Nephron progenitor cell (in vitro differentiated cells): ENCODE measurements around the gene PKP4.

Experiments
- DNase-seq: peaks from one replicate; pipeline ENCODE4 v3.0.0; 2021
- H3K27ac Mint-ChIP-seq: 2 replicates; pipeline ENCODE4 v1.8.0; 2021; ENCODE audit warnings: mild to moderate bottlenecking, moderate library complexity, mixed read lengths
- H3K27me3 Mint-ChIP-seq: 2 replicates; pipeline ENCODE4 v1.8.0; 2021; ENCODE audit warnings: mild to moderate bottlenecking, low read depth, mixed read lengths; ENCODE audit not compliant: poor library complexity
- H3K36me3 Mint-ChIP-seq: 2 replicates; pipeline ENCODE4 v1.8.0; 2021; ENCODE audit warnings: low read depth, mixed read lengths
- H3K4me1 Mint-ChIP-seq: 2 replicates; pipeline ENCODE4 v1.8.0; 2021; ENCODE audit warnings: mixed read lengths
- H3K4me3 Mint-ChIP-seq: 2 replicates; pipeline ENCODE4 v1.8.0; 2021; ENCODE audit warnings: mild to moderate bottlenecking, moderate library complexity, mixed read lengths
- H3K9me3 Mint-ChIP-seq: 2 replicates; pipeline ENCODE4 v1.8.0; 2021; ENCODE audit warnings: mild to moderate bottlenecking, moderate library complexity, mixed read lengths
- CTCF ChIP-seq: fragments of 200-600 bp; sonication (generic); IDR thresholded peaks from 2 replicates; pipeline ENCODE4 v1.5.0; 2021; ENCODE audit warnings: antibody characterized with exemption

The PKP4 gene

GRCh38 chr2:158583923-158584322, 127.2 kb downstream of the PKP4 start:
- H3K4me1 Mint-ChIP-seq = peaks cover 13% of the 10 kb centered on the region
- TF ChIP-seq CTCF = no peak
- peaks cover 54% of the 10 kb centered on the region for H3K36me3 Mint-ChIP-seq
- no peak overlapping the region for H3K27ac Mint-ChIP-seq
- H3K27me3 Mint-ChIP-seq = no peaks in the 10 kb centered on the region
- DNase-seq = no peak
- no peak overlapping the region for H3K4me3 Mint-ChIP-seq
- no peaks in the 10 kb centered on the region for H3K9me3 Mint-ChIP-seq

GRCh38 chr2:158586491-158586890, 129.7 kb downstream of the PKP4 start:
- no peak for DNase-seq
- Mint-ChIP-seq H3K9me3 (no peaks in the 10 kb centered on the region), H3K4me1 (peaks cover 28% of the 10 kb centered on the region), H3K27ac (peak overlapping the region; percentile 5), H3K4me3 (no peak overlapping the region), H3K27me3 (no peaks in the 10 kb centered on the region), H3K36me3 (peaks cover 33% of the 10 kb centered on the region)
- TF ChIP-seq CTCF = no peak

GRCh38 chr2:158589303-158589702, 132.6 kb downstream of the PKP4 start:
- Mint-ChIP-seq H3K4me3 (no peak overlapping the region), H3K9me3 (no peaks in the 10 kb centered on the region), H3K27me3 (no peaks in the 10 kb centered on the region), H3K27ac (peak overlapping the region; percentile 76), H3K4me1 (peaks cover 40% of the 10 kb centered on the region), H3K36me3 (peaks cover 9% of the 10 kb centered on the region)
- no peak for TF ChIP-seq CTCF
- no peak for DNase-seq

GRCh38 chr2:158598862-158599517, 142.2 kb downstream of the PKP4 start:
- no peak for TF ChIP-seq CTCF
- no peak overlapping the region for H3K4me3 Mint-ChIP-seq
- DNase-seq = no peak
- no peaks in the 10 kb centered on the region for H3K9me3 Mint-ChIP-seq
- peak overlapping the region; percentile 67 for H3K27ac Mint-ChIP-seq
- peaks cover 10% of the 10 kb centered on the region for H3K4me1 Mint-ChIP-seq
- H3K36me3 Mint-ChIP-seq = peaks cover 18% of the 10 kb centered on the region
- H3K27me3 Mint-ChIP-seq = no peaks in the 10 kb centered on the region

GRCh38 chr2:158599609-158600008, 142.9 kb downstream of the PKP4 start:
- TF ChIP-seq CTCF = no peak
- Mint-ChIP-seq H3K4me3 (no peak overlapping the region), H3K4me1 (peaks cover 4% of the 10 kb centered on the region), H3K9me3 (no peaks in the 10 kb centered on the region), H3K27ac (no peak overlapping the region), H3K36me3 (peaks cover 19% of the 10 kb centered on the region), H3K27me3 (no peaks in the 10 kb centered on the region)
- no peak for DNase-seq

- Mint-ChIP-seq H3K36me3 (peaks cover 19% of the 10 kb centered on the region), H3K4me1 (no peaks in the 10 kb centered on the region), H3K27me3 (no peaks in the 10 kb centered on the region), H3K9me3 (no peaks in the 10 kb centered on the region), H3K4me3 (no peak overlapping the region), H3K27ac (no peak overlapping the region)
- TF ChIP-seq CTCF = no peak
- DNase-seq = no peak
Observed at GRCh38 chr2:158600155-158600802, 143.5 kb downstream of the PKP4 start.
